ENCODE data around the gene ARSJ. TPM values are rescaled to one million over a fixed set of nuclear protein-coding genes. Genes with fewer than 3 reads are reported as not detected.

ARSJ gene
- total RNA-seq, 1 experiment from 2014 or later, result 43.9 TPM

DNA sequence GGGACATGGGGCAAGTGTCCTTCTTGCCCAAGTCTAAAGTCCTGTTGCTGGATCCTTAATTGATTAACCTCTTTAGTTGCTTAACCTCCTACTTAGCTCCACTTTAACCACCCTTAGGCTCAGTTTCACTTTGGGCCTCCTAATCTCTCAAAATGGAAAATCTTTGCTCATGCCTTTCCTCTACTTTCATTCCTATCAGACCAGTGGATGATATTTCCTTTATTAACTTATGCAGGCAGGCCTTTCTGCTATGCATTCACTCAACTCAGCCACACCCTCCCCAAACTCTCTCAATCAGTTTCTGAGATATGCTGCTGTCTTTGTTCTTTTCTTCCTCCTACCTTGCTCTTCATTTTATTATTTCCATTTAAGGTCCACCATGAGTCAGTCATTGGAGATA lies 14.4 kb upstream of the ARSJ start:
- no peak overlapping the region; the same call in 1 of the 2 replicates for H3K27ac ChIP-seq (ENCODE audit: low read length)
- ChIA-PET POLR2A (no interaction called here), CTCF (no interaction called here)
- no peak overlapping the region for H3K4me3 ChIP-seq (ENCODE audit: low read depth in 2 of 2, low read length in 2 of 2)
- no peaks in the 10 kb centered on the region for H3K9me3 ChIP-seq (ENCODE audit: control insufficient read depth, insufficient read depth, low read depth, low read length)
- BruUV-seq (replicated peaks), result no TSS peak
- ATAC-seq (no peak), DNase-seq (ENCODE audit: low read depth, low spot score) (no peak)
- TF ChIP-seq, protein P1, sequence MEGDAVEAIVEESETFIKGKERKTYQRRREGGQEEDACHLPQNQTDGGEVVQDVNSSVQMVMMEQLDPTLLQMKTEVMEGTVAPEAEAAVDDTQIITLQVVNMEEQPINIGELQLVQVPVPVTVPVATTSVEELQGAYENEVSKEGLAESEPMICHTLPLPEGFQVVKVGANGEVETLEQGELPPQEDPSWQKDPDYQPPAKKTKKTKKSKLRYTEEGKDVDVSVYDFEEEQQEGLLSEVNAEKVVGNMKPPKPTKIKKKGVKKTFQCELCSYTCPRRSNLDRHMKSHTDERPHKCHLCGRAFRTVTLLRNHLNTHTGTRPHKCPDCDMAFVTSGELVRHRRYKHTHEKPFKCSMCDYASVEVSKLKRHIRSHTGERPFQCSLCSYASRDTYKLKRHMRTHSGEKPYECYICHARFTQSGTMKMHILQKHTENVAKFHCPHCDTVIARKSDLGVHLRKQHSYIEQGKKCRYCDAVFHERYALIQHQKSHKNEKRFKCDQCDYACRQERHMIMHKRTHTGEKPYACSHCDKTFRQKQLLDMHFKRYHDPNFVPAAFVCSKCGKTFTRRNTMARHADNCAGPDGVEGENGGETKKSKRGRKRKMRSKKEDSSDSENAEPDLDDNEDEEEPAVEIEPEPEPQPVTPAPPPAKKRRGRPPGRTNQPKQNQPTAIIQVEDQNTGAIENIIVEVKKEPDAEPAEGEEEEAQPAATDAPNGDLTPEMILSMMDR (IDR thresholded peaks at IDR 0.05), result no peak
- TF ChIP-seq, protein P2, sequence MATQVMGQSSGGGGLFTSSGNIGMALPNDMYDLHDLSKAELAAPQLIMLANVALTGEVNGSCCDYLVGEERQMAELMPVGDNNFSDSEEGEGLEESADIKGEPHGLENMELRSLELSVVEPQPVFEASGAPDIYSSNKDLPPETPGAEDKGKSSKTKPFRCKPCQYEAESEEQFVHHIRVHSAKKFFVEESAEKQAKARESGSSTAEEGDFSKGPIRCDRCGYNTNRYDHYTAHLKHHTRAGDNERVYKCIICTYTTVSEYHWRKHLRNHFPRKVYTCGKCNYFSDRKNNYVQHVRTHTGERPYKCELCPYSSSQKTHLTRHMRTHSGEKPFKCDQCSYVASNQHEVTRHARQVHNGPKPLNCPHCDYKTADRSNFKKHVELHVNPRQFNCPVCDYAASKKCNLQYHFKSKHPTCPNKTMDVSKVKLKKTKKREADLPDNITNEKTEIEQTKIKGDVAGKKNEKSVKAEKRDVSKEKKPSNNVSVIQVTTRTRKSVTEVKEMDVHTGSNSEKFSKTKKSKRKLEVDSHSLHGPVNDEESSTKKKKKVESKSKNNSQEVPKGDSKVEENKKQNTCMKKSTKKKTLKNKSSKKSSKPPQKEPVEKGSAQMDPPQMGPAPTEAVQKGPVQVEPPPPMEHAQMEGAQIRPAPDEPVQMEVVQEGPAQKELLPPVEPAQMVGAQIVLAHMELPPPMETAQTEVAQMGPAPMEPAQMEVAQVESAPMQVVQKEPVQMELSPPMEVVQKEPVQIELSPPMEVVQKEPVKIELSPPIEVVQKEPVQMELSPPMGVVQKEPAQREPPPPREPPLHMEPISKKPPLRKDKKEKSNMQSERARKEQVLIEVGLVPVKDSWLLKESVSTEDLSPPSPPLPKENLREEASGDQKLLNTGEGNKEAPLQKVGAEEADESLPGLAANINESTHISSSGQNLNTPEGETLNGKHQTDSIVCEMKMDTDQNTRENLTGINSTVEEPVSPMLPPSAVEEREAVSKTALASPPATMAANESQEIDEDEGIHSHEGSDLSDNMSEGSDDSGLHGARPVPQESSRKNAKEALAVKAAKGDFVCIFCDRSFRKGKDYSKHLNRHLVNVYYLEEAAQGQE (IDR thresholded peaks at IDR 0.05; ENCODE audit: insufficient read depth in 1 of 2, low read depth in 2 of 2, low read length in 1 of 2), result no peak
- TF ChIP-seq TCF7L2 (IDR thresholded peaks at IDR 0.05; ENCODE audit: low read depth, low read length) (no peak), POLR2AphosphoS5 (IDR thresholded peaks at IDR 0.05; ENCODE audit: low read depth, low read length) (no peak), SIN3A (IDR thresholded peaks at IDR 0.05; ENCODE audit: borderline replicate concordance, insufficient read depth, low read depth, low read length) (no peak)
- H3K27me3 ChIP-seq (ENCODE audit: control insufficient read depth, insufficient read depth, low read length), result no peaks in the 10 kb centered on the region
- intact Hi-C loops (cut with micrococcal nuclease; ENCODE audit: unreplicated experiment), result no loop called here
- H3K36me3 ChIP-seq (ENCODE audit: control insufficient read depth, insufficient read depth, low read length), result no peaks in the 10 kb centered on the region
- in situ Hi-C loops (cut with HindIII; ENCODE audit: low pct_unique_long_range_greater_than_20kb, low sequenced_read_pairs), result no loop called here
- H3K4me1 ChIP-seq (ENCODE audit: control insufficient read depth, insufficient read depth, low read length), result no peaks in the 10 kb centered on the region

DNA sequence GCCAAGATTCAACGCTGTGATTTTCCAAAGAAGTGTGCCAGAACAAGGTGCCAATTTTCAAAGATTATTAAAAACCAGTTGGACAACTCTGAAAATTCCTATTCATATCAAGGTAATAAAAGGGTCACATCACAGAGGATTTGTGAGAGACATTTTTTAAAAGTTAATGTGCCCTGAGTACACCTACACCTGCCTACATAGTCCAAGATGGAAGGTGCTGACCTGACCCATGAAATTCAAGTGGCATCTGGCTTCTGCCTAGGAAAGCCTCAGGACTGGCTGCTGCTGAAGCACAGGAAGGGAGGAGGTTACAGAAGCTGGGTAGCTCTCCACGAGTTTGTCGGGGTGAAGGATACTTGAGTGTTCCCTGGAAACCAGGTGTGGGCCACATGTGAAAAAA lies 11.4 kb upstream of the ARSJ start:
- BruUV-seq (replicated peaks), result no TSS peak
- ChIA-PET POLR2A (no interaction called here), CTCF (no interaction called here)
- Histone ChIP-seq H3K4me1 (ENCODE audit: control insufficient read depth, insufficient read depth, low read length) (no peaks in the 10 kb centered on the region), H3K36me3 (ENCODE audit: control insufficient read depth, insufficient read depth, low read length) (no peaks in the 10 kb centered on the region), H3K27ac (ENCODE audit: low read length) (no peak overlapping the region), H3K9me3 (ENCODE audit: control insufficient read depth, insufficient read depth, low read depth, low read length) (no peaks in the 10 kb centered on the region), H3K27me3 (ENCODE audit: control insufficient read depth, insufficient read depth, low read length) (no peaks in the 10 kb centered on the region), H3K4me3 (ENCODE audit: low read depth in 2 of 2, low read length in 2 of 2) (no peak overlapping the region)
- intact Hi-C loops (cut with micrococcal nuclease; ENCODE audit: unreplicated experiment), result no loop called here
- ATAC-seq, result no peak
- DNase-seq (ENCODE audit: low read depth, low spot score), result no peak
- no peak for TF ChIP-seq SIN3A (IDR thresholded peaks at IDR 0.05; ENCODE audit: borderline replicate concordance, insufficient read depth, low read depth, low read length)
- no peak for TF ChIP-seq TCF7L2 (IDR thresholded peaks at IDR 0.05; ENCODE audit: low read depth, low read length)
- TF ChIP-seq, protein P1 (IDR thresholded peaks at IDR 0.05), result no peak
- no peak for TF ChIP-seq POLR2AphosphoS5 (IDR thresholded peaks at IDR 0.05; ENCODE audit: low read depth, low read length)
- TF ChIP-seq, protein P2 (IDR thresholded peaks at IDR 0.05; ENCODE audit: insufficient read depth in 1 of 2, low read depth in 2 of 2, low read length in 1 of 2), result no peak
- in situ Hi-C loops (cut with HindIII; ENCODE audit: low pct_unique_long_range_greater_than_20kb, low sequenced_read_pairs), result no loop called here

Data from Panc1 (cell line).